Small intestine (tissue), 7 donors: Measurements from ENCODE around the gene NLRC5. TPM values are rescaled to one million over a fixed set of nuclear protein-coding genes. Genes with fewer than 3 reads are reported as not detected.
"Not testable (repeated sequence)": the region's sequence is repeated elsewhere in the genome, so short reads cannot be mapped to it uniquely, and the experiment has no call there.

Experiments used
- DNase-seq, 2 donors: peaks; one replicate each; pipeline versions ENCODE4 v3.0.0 to v3.0.0-alpha.2; 2013
- FAIRE-seq: peaks from 2 replicates; lab custom pipeline; 2012; peaks lifted over from hg19 to GRCh38; lab: Jason Lieb, UNC
- H3K27ac ChIP-seq, 3 donors: one replicate each; pipeline ENCODE4 v1.5.1; 2013; ENCODE audit warnings: low read length in 2 of 3, mild to moderate bottlenecking in 2 of 3, control low read depth in 1 of 3, inconsistent platforms in 1 of 3, low read depth in 1 of 3, moderate library complexity in 1 of 3
- H3K27me3 ChIP-seq, 3 donors: one replicate each; pipeline ENCODE4 v1.6.1; 2013; ENCODE audit warnings: low read length in 3 of 3, inconsistent platforms in 1 of 3; ENCODE audit not compliant: control insufficient read depth in 3 of 3, insufficient read depth in 3 of 3
- H3K36me3 ChIP-seq, 3 donors: one replicate each; pipeline ENCODE4 v1.6.1; 2013; ENCODE audit warnings: low read length in 3 of 3, inconsistent platforms in 1 of 3, low read depth in 1 of 3, mild to moderate bottlenecking in 1 of 3, moderate library complexity in 1 of 3; ENCODE audit not compliant: control insufficient read depth in 3 of 3, insufficient read depth in 2 of 3
- H3K4me1 ChIP-seq, 3 donors: one replicate each; pipeline ENCODE4 v1.6.1; 2013; ENCODE audit warnings: low read length in 2 of 3, inconsistent platforms in 1 of 3, low read depth in 1 of 3, mild to moderate bottlenecking in 1 of 3, moderate library complexity in 1 of 3; ENCODE audit not compliant: control insufficient read depth in 3 of 3, insufficient read depth in 2 of 3
- H3K4me3 ChIP-seq, 3 donors: one replicate each; pipeline ENCODE4 v1.5.1; 2013; ENCODE audit warnings: low read length in 3 of 3, control low read depth in 1 of 3, inconsistent platforms in 1 of 3, low read depth in 1 of 3, mild to moderate bottlenecking in 1 of 3, moderate library complexity in 1 of 3
- H3K9me3 ChIP-seq, 2 donors: one replicate each; pipeline ENCODE4 v1.6.1; 2013; ENCODE audit warnings: low read depth in 1 of 2, low read length in 1 of 2; ENCODE audit not compliant: control insufficient read depth in 2 of 2, insufficient read depth in 1 of 2
- WGBS, 3 donors: extraction: QIAGEN DNeasy Blood & Tissue Kit; methylation state at CpG; one replicate each; pipeline ENCODE4 v1.1.7; 2013; 5-methylcytosine and 5-hydroxymethylcytosine counted together
- polyA plus RNA-seq, 4 donors: library from polyadenylated mRNA; stranded (reverse) in 3 of 4; unstranded in 1 of 4; fragments of 200-250 nt in 3 of 4; fragments of 120-200 nt in 1 of 4; gene quantifications; one replicate each; pipeline versions ENCODE4 v1.2.1 to v1.2.3, GENCODE V29; 2013
- donor health status: healthy with polysubstance abuse.
- donor health status: control.
- donor health status: control.
- donor health status: Bipolar disorder and iron deficiency.
- donor health status: healthy.

NLRC5 gene
- polyA plus RNA-seq, 4 donors, result 6.3 to 29.2 (median 16.7) TPM

- Histone ChIP-seq H3K9me3 (no peaks in the 10 kb centered on the region), H3K4me3 (no peak overlapping the region), H3K4me1 (no peaks in the 10 kb centered on the region), H3K27ac (no peak overlapping the region), H3K27me3 (no peaks in the 10 kb centered on the region), H3K36me3 (no peaks in the 10 kb centered on the region)
- FAIRE-seq, result no peak
- DNase-seq, result no peak
- WGBS, 3 donors, result 86 to 94% (median 88%) methylated on average over 7 of the region's 7 CpGs
Observed at GRCh38 chr16:56969769-56970168, 19.6 kb upstream of the NLRC5 start.

- Histone ChIP-seq H3K36me3 (no peaks in the 10 kb centered on the region), H3K9me3 (no peaks in the 10 kb centered on the region), H3K4me1 (no peaks in the 10 kb centered on the region), H3K27me3 (no peaks in the 10 kb centered on the region), H3K27ac (no peak overlapping the region), H3K4me3 (no peak overlapping the region)
- no peak for DNase-seq
- no peak for FAIRE-seq
- 33 to 66% (median 52%) methylated on average over 8 of the region's 8 CpGs for WGBS, 3 donors
Observed at GRCh38 chr16:56970934-56971767, 18.2 kb upstream of the NLRC5 start.

GRCh38 chr16:56971768-56972043 lies 17.7 kb upstream of the NLRC5 start:
- Histone ChIP-seq H3K9me3 (no peaks in the 10 kb centered on the region), H3K27ac (no peak overlapping the region), H3K4me1 (no peaks in the 10 kb centered on the region), H3K36me3 (no peaks in the 10 kb centered on the region), H3K4me3 (no peak overlapping the region), H3K27me3 (no peaks in the 10 kb centered on the region)
- no peak for DNase-seq
- no peak for FAIRE-seq
- 90 to 94% (median 93%) methylated on average over 2 to 3 of the region's 3 CpGs for WGBS, 3 donors

- DNase-seq (no peak), FAIRE-seq (no peak)
- Histone ChIP-seq H3K27ac (no peak overlapping the region), H3K4me1 (no peaks in the 10 kb centered on the region), H3K27me3 (no peaks in the 10 kb centered on the region), H3K4me3 (no peak overlapping the region), H3K9me3 (no peaks in the 10 kb centered on the region), H3K36me3 (no peaks in the 10 kb centered on the region)
- 72 to 74% (median 73%) methylated on average over 18 of the region's 18 CpGs for WGBS, 3 donors
Observed at GRCh38 chr16:56972403-56973293, 16.7 kb upstream of the NLRC5 start.

- FAIRE-seq, result no peak
- Histone ChIP-seq H3K4me1 (no peaks in the 10 kb centered on the region), H3K9me3 (no peaks in the 10 kb centered on the region), H3K4me3 (no peak overlapping the region), H3K27me3 (no peaks in the 10 kb centered on the region), H3K27ac (no peak overlapping the region), H3K36me3 (no peaks in the 10 kb centered on the region)
- no peak for DNase-seq
- WGBS, 3 donors, result 83 to 85% (median 84%) methylated on average over 9 of the region's 9 CpGs
Observed at GRCh38 chr16:56973294-56973689, 16.1 kb upstream of the NLRC5 start.

GRCh38 chr16:56973899-56974298 lies 15.5 kb upstream of the NLRC5 start:
- 72 to 90% (median 77%) methylated on average over 7 of the region's 7 CpGs for WGBS, 3 donors
- H3K4me3 ChIP-seq, DNase-seq, H3K4me1 ChIP-seq, H3K27ac ChIP-seq, FAIRE-seq, H3K27me3 ChIP-seq, H3K36me3 ChIP-seq, H3K9me3 ChIP-seq: not testable (repeated sequence)

- no peak overlapping the region for H3K4me3 ChIP-seq
- 67 to 74% (median 71%) methylated on average over 9 of the region's 9 CpGs for WGBS, 3 donors
- no peak for FAIRE-seq
- no peak overlapping the region for H3K27ac ChIP-seq
- H3K9me3 ChIP-seq, result no peaks in the 10 kb centered on the region
- no peaks in the 10 kb centered on the region for H3K4me1 ChIP-seq
- no peak for DNase-seq
- H3K36me3 ChIP-seq, result no peaks in the 10 kb centered on the region
- no peaks in the 10 kb centered on the region for H3K27me3 ChIP-seq
Observed at GRCh38 chr16:56974549-56975300, 14.6 kb upstream of the NLRC5 start.

GRCh38 chr16:56975714-56976113 lies 13.6 kb upstream of the NLRC5 start:
- Histone ChIP-seq H3K27me3 (no peaks in the 10 kb centered on the region), H3K9me3 (peaks cover 0 to 2% of the 10 kb centered on the region in 2 donors), H3K36me3 (no peaks in the 10 kb centered on the region), H3K4me1 (no peaks in the 10 kb centered on the region), H3K4me3 (no peak overlapping the region), H3K27ac (no peak overlapping the region)
- WGBS, 3 donors, result 86 to 89% (median 88%) methylated on average over 10 of the region's 10 CpGs
- no peak for DNase-seq
- no peak for FAIRE-seq
